Parathyroid adenoma (tissue), 2 donors: ENCODE results near the gene DKKL1.
A peak's percentile ranks its signal among the peaks of the same experiment; 100 is the strongest.

Experiments used
- H2AFZ ChIP-seq: fragments of 300-600 bp; sonication (generic); one replicate; pipeline ENCODE4 v1.7.0; 2017; ENCODE audit warnings: antibody characterized with exemption, mild to moderate bottlenecking
- H3K27ac ChIP-seq: fragments of 300-600 bp; sonication (generic); one replicate; pipeline ENCODE4 v1.7.0; 2017
- H3K27me3 ChIP-seq: fragments of 300-600 bp; sonication (generic); one replicate; pipeline ENCODE4 v1.7.0; 2017; ENCODE audit warnings: low read length; ENCODE audit not compliant: control insufficient read depth, insufficient read depth
- H3K36me3 ChIP-seq: fragments of 300-600 bp; sonication (generic); one replicate; pipeline ENCODE4 v1.7.0; 2017; ENCODE audit warnings: low read length; ENCODE audit not compliant: control insufficient read depth, insufficient read depth
- H3K4me1 ChIP-seq: fragments of 300-600 bp; sonication (generic); one replicate; pipeline ENCODE4 v1.7.0; 2017; ENCODE audit warnings: control low read depth
- H3K4me2 ChIP-seq: fragments of 300-600 bp; sonication (generic); one replicate; pipeline ENCODE4 v1.7.0; 2017; ENCODE audit warnings: low read length
- H3K4me3 ChIP-seq: fragments of 300-600 bp; sonication (generic); one replicate; pipeline ENCODE4 v1.7.0; 2017; ENCODE audit warnings: low read depth, low read length
- H3K79me2 ChIP-seq: fragments of 300-600 bp; sonication (generic); one replicate; pipeline ENCODE4 v1.7.0; 2017; ENCODE audit warnings: control low read depth
- H3K9ac ChIP-seq: fragments of 300-600 bp; sonication (generic); one replicate; pipeline ENCODE4 v1.7.0; 2017; ENCODE audit warnings: mild to moderate bottlenecking
- H3K9me3 ChIP-seq: fragments of 300-600 bp; sonication (generic); one replicate; pipeline ENCODE4 v1.7.0; 2017; ENCODE audit warnings: low read length; ENCODE audit not compliant: control insufficient read depth
- TF ChIP-seq, protein P1 (sequence below): fragments of 300-600 bp; sonication (generic); IDR thresholded peaks from one replicate; pipeline ENCODE4 v1.7.0; 2017; ENCODE audit warnings: antibody characterized with exemption, mild to moderate bottlenecking
- donor health status: primary hyperparathyroidism.

Gene DKKL1

DNA sequence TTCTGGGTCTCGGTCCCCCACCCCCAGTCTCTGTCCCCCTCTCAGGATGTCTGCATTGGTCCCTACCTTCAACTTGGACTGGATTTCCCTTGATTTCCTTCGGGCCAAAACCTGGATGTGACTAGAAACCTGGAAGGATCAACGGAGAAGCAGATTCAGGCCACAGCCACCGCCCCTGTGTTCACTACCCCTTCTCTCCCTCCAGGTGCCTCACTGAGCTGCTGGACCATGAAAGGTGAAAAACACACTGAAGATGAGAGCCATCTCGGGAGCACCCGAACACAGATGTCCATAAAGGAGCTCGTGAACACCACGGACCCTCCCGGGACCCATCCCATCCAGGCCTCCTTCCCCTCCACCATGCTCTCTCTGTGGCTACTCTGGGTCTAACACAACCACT, 6.5 kb upstream of the DKKL1 start:
- Histone ChIP-seq H3K4me1 (no peaks in the 10 kb centered on the region), H3K9me3 (no peaks in the 10 kb centered on the region), H3K36me3 (no peaks in the 10 kb centered on the region), H3K4me3 (no peak overlapping the region), H3K9ac (no peak overlapping the region), H3K79me2 (no peaks in the 10 kb centered on the region), H3K27ac (peak overlapping the region; percentile 32), H3K27me3 (no peaks in the 10 kb centered on the region), H2AFZ (no peak overlapping the region), H3K4me2 (no peak overlapping the region)
- TF ChIP-seq, protein P1, sequence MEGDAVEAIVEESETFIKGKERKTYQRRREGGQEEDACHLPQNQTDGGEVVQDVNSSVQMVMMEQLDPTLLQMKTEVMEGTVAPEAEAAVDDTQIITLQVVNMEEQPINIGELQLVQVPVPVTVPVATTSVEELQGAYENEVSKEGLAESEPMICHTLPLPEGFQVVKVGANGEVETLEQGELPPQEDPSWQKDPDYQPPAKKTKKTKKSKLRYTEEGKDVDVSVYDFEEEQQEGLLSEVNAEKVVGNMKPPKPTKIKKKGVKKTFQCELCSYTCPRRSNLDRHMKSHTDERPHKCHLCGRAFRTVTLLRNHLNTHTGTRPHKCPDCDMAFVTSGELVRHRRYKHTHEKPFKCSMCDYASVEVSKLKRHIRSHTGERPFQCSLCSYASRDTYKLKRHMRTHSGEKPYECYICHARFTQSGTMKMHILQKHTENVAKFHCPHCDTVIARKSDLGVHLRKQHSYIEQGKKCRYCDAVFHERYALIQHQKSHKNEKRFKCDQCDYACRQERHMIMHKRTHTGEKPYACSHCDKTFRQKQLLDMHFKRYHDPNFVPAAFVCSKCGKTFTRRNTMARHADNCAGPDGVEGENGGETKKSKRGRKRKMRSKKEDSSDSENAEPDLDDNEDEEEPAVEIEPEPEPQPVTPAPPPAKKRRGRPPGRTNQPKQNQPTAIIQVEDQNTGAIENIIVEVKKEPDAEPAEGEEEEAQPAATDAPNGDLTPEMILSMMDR = no peak

DNA sequence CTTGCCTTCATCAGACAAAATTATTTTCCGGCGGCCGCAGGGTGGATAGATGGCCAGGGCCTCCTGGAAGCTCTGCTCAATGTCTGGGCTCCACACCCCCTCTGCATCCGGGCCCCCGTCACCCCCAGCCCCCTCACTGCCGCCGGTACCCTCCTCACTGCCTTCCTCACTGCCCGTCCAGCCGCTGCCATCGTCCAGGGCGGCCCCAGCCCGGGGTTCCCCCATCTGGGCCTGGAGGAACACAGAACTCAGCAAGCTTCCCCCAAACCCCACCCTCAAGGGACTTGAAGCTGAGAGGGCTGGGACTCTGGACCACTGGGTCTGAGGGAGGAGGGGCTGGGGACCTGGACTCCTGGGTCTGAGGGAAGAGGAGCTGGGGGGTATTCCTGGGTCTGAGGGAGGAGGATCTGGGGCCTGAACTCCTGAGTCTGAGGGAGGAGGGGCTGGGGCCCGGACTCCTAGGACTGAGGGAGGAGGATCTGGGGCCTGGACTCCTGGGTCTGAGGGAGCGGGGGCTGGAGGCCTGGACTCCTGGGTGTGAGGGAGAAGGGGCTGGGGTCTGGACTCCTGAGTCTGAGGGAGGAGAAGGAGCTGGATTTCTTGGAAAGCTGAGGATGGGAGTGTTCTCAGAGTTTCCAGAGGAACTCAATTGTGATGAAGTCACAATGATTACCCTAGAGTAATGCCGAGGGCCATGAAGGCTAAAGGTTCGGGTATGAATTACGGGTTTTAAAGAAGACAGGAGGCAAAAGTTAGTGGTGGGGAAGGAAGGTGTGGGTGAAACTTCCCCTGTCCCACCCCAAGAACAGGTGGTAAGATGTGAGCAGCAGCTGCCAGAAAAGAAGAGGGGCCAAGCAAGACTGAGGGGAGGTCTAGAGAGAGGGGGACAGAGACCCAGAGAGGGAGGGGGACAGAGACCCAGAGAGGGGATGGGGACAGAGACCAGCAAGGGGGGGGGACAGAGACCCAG, 3.5 kb upstream of the DKKL1 start:
- no peaks in the 10 kb centered on the region for H3K27me3 ChIP-seq
- no peak overlapping the region for H3K4me3 ChIP-seq
- TF ChIP-seq, protein P1 = no peak
- H3K27ac ChIP-seq = peak overlapping the region; percentile 6
- no peak overlapping the region for H3K9ac ChIP-seq
- H3K79me2 ChIP-seq = no peaks in the 10 kb centered on the region
- H3K9me3 ChIP-seq = no peaks in the 10 kb centered on the region
- H3K36me3 ChIP-seq = no peaks in the 10 kb centered on the region
- peaks cover 2% of the 10 kb centered on the region for H3K4me1 ChIP-seq
- H2AFZ ChIP-seq = no peak overlapping the region
- H3K4me2 ChIP-seq = no peak overlapping the region

DNA sequence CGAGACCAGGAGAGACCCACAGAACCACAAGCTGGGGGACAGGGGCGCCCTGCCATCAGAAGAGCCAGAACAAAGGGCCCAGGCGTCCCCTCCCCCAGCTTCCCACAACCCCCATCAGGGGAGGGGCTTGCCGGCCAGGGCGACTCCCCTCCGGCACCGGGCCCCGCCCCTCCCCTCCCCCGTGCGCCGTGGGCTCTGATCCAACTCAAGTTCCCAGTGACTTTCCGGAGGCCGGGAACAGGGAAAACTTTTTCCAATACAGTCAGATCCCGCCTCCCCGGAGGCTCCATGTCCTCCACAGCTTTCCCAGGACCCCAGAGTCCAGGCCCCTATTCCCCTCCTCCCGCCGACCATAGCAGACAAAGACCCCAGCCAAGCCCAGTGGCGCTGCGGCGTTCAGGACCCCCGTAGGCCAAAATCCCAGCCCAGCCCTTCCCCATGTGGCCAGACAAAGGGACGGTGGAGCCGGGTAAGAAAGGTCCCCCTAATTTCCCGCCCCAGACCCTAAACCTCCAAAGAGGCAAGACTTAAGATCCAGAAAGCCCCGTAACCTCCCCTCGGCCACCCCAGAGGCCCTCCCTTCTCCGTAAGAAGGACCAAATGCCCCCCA, 2.1 kb upstream of the DKKL1 start:
- H3K9me3 ChIP-seq = no peaks in the 10 kb centered on the region
- H3K4me1 ChIP-seq = peaks cover 2% of the 10 kb centered on the region
- H3K36me3 ChIP-seq = no peaks in the 10 kb centered on the region
- H3K27me3 ChIP-seq = no peaks in the 10 kb centered on the region
- H3K79me2 ChIP-seq = no peaks in the 10 kb centered on the region
- TF ChIP-seq, protein P1 = no peak
- H3K4me2 ChIP-seq = peak overlapping the region; percentile 95
- H2AFZ ChIP-seq = peak overlapping the region; percentile 85
- no peak overlapping the region for H3K9ac ChIP-seq
- H3K27ac ChIP-seq = peak overlapping the region; percentile 69
- peak overlapping the region; percentile 86 for H3K4me3 ChIP-seq

DNA sequence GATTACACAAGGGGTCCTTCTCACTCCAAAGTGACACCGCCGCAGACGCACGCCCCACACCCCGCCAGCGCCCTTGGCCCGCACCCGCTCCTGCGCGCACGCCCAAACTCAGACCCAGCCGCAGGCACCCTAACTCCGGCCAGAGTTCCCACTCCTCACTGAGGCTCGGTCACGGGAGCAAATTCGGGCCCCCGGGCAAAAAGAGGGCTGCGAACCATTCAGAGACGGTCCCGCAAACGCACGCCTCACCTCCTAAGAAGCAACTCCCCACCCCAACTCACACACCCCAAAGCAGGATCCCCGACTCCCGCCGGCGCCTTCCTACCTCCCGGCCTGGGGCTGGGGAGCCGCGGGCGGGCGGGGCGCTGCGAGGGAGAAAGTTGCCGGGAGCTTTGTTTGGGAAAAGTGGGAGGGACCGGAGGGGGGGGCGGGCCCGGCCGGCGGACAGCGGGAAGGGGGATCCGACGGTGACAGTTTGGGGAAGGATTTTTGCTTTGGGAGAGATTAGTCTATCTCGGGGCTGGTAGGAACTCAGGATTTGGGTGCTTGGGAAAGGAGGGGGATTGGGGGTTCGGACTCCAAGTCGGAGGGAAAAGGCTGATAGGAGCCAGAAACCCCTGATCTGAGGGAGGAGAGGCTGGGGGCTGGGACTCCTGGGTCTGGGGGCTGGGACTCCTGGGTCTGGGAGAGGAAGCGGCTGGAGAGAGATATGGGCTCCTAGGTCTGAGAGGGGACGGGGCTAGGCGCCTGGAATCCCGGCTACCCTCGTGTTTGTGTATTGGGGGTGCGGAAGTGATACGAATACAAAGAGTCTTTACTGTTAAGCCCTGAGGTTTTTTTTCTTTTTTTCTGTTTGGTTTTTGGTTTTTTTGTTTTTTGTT, 1.4 kb upstream of the DKKL1 start, which contains the start of gene TEAD2:
TEAD2 (minus strand) TSS at position 369 of the 881 bp plus-strand sequence. CDS start 2,341 bp downstream, outside the sequence.
- no peaks in the 10 kb centered on the region for H3K9me3 ChIP-seq
- H2AFZ ChIP-seq = peak within 1 kb of the TSS; percentile 85
- H3K27ac ChIP-seq = peak within 1 kb of the TSS; percentile 69
- H3K4me2 ChIP-seq = peak within 1 kb of the TSS; percentile 95
- no peaks in the 10 kb centered on the region for H3K27me3 ChIP-seq
- H3K4me3 ChIP-seq = peak within 1 kb of the TSS; percentile 86
- TF ChIP-seq, protein P1 = no peak
- H3K9ac ChIP-seq = no peak within 1 kb of the TSS
- peaks cover 2% of the 10 kb centered on the region for H3K4me1 ChIP-seq
- H3K36me3 ChIP-seq = no peaks in the 10 kb centered on the region
- no peaks in the 10 kb centered on the region for H3K79me2 ChIP-seq
